Fibroblast of lung (primary cell): ENCODE data around the gene TFPI2.

Source experiments
- EZH2 ChIP-seq: IDR thresholded peaks from 2 replicates; pipeline ENCODE4 v1.5.1; 2012; ENCODE audit warnings: low read length, control low read depth, mild to moderate bottlenecking; ENCODE audit errors: missing control alignments
- TF ChIP-seq, protein P1 (sequence below), 2 donors: IDR thresholded peaks in 1 of 2; conservative IDR thresholded peaks in 1 of 2; 1 replicate in 1 of 2; 2 replicates in 1 of 2; pipeline ENCODE4 v1.5.1; 2011 to 2012; ENCODE audit warnings: low read length in 2 of 2, control low read depth in 1 of 2, inconsistent platforms in 1 of 2, low read depth in 1 of 2, mild to moderate bottlenecking in 1 of 2

DNA sequence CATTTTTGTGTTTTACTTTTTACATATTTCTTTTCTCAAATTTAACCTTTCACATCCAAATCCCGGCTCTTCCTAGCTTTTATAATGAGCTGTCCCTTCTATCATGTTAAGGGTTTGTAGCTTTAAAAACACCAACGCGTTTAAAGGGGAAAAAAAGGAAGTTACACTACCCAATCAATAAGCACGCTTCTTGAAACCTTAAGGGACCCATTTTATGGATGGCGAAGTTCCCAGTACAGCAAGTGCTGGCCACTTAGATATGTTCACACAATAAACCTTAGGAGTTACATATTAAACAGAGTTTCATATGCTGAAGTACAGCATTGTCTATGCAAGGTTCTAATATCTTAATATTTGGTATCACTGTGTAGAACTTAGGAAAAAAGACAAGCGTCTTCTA, 32.7 kb upstream of the TFPI2 start:
- TF ChIP-seq, protein P1, sequence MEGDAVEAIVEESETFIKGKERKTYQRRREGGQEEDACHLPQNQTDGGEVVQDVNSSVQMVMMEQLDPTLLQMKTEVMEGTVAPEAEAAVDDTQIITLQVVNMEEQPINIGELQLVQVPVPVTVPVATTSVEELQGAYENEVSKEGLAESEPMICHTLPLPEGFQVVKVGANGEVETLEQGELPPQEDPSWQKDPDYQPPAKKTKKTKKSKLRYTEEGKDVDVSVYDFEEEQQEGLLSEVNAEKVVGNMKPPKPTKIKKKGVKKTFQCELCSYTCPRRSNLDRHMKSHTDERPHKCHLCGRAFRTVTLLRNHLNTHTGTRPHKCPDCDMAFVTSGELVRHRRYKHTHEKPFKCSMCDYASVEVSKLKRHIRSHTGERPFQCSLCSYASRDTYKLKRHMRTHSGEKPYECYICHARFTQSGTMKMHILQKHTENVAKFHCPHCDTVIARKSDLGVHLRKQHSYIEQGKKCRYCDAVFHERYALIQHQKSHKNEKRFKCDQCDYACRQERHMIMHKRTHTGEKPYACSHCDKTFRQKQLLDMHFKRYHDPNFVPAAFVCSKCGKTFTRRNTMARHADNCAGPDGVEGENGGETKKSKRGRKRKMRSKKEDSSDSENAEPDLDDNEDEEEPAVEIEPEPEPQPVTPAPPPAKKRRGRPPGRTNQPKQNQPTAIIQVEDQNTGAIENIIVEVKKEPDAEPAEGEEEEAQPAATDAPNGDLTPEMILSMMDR (conservative IDR thresholded peaks at IDR 0.05 in 1 of 2, IDR thresholded peaks at IDR 0.05 in 1 of 2; ENCODE audit: low read depth in 1 of 2, low read length in 2 of 2): no peak
- no peak for TF ChIP-seq EZH2
